ENCODE data around the gene INKA2. TPM values are rescaled to one million over a fixed set of nuclear protein-coding genes. Genes with fewer than 3 reads are reported as not detected.

The INKA2 gene
- total and polyA plus RNA-seq, 2 of the 4 experiments (the other 2 are of a cell fraction), result 2.2 to 2.6 TPM

DNA sequence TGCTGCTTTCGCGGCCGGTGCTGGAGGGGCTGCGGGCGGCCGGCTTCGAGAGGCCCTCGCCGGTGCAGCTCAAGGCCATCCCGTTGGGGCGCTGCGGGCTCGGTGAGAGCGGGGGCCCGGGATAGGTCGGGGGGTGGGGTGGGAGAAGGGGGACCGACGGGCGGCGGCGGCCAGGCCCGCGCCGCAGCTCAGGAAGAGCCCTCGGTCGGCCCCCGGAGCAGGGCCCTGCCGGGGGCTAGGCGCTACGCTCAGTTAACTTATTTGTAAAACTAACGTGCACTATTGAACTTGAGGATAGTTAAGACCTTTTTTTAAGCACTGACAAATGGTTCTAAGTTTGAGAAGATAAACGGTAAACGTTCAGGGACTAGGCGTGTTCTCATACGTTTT, 16.9 kb upstream of the INKA2 start:
- DNase-seq, result no peak
- no peak for TF ChIP-seq CEBPB (IDR thresholded peaks at IDR 0.05; ENCODE audit: low read depth, low read length)
- no peak for TF ChIP-seq MXI1 (IDR thresholded peaks at IDR 0.05; ENCODE audit: borderline replicate concordance, low read depth, low read length)
- TF ChIP-seq, protein P1, sequence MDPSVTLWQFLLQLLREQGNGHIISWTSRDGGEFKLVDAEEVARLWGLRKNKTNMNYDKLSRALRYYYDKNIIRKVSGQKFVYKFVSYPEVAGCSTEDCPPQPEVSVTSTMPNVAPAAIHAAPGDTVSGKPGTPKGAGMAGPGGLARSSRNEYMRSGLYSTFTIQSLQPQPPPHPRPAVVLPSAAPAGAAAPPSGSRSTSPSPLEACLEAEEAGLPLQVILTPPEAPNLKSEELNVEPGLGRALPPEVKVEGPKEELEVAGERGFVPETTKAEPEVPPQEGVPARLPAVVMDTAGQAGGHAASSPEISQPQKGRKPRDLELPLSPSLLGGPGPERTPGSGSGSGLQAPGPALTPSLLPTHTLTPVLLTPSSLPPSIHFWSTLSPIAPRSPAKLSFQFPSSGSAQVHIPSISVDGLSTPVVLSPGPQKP (IDR thresholded peaks at IDR 0.05; ENCODE audit: borderline replicate concordance, low read depth, low read length), result no peak
- TF ChIP-seq MAZ (IDR thresholded peaks at IDR 0.05; ENCODE audit: borderline replicate concordance, low read depth, low read length), result no peak
- TF ChIP-seq RAD21 (IDR thresholded peaks at IDR 0.05; ENCODE audit: low read length), result no peak
- TF ChIP-seq RCOR1 (IDR thresholded peaks at IDR 0.05; ENCODE audit: insufficient replicate concordance, low read length), result no peak
- TF ChIP-seq FOS (IDR thresholded peaks at IDR 0.05; ENCODE audit: low read depth, low read length), result no peak
- no peak for TF ChIP-seq POLR2A (IDR thresholded peaks at IDR 0.05; ENCODE audit: low read depth, low read length)
- no peak for TF ChIP-seq SMC3 (IDR thresholded peaks at IDR 0.05; ENCODE audit: low read depth, low read length)
- TF ChIP-seq CHD1 (IDR thresholded peaks at IDR 0.05; ENCODE audit: low read depth, low read length), result no peak
- no peak for TF ChIP-seq BHLHE40 (IDR thresholded peaks at IDR 0.05; ENCODE audit: low read depth, low read length)
- no peak for TF ChIP-seq MAFK (IDR thresholded peaks at IDR 0.05; ENCODE audit: low read depth, low read length)
- TF ChIP-seq NFE2L2 (IDR thresholded peaks at IDR 0.05; ENCODE audit: low read depth, low read length), result no peak
- BruUV-seq (replicated peaks), result no TSS peak
- H3K4ac ChIP-seq (ENCODE audit: low read depth, low read length), result no peak overlapping the region
- WGBS, 2 experiments (ENCODE audit: extremely low coverage in 2 of 2, insufficient read length in 1 of 2), result 0% methylated on average over 4 of the region's 35 CpGs; no CpG with 5 or more reads in 1 of the 2 experiments
- POLR2A ChIA-PET (ENCODE audit: unreplicated experiment), result interaction anchor here (0.9 to 1.4 kb wide), 2 partner anchors 11 to 19 kb away, joined by 3 to 4 read pairs; no protein-coding TSS in a partner anchor
- peak overlapping the region; percentile 74 for H3K23ac ChIP-seq (ENCODE audit: low read depth, low read length)
- H3K9me3 ChIP-seq (ENCODE audit: control insufficient read depth, insufficient read depth, low read length), result no peaks in the 10 kb centered on the region
- peak overlapping the region; percentile 98 for H3K4me2 ChIP-seq (ENCODE audit: low read depth, low read length)
- peak overlapping the region; percentile 99 for H2AFZ ChIP-seq (replicated peaks; ENCODE audit: low read length, poor library complexity)
- CTCF ChIA-PET, result interaction anchor here (3.5 kb wide), 1 partner anchor 42 kb away, joined by 17 read pairs; no protein-coding TSS in a partner anchor
- peak; percentile 24 for ATAC-seq (ENCODE audit: low read depth)
- peak overlapping the region; percentile 32 to 51; a peak in 3 of 4 replicates for H4K8ac ChIP-seq (ENCODE audit: low read depth in 2 of 2, low read length in 2 of 2)
- no peak overlapping the region for H2AK5ac ChIP-seq (ENCODE audit: low read depth, low read length)
- H2BK120ac ChIP-seq (ENCODE audit: low read depth, low read length), result no peak overlapping the region
- peaks cover 4% of the 10 kb centered on the region for H3K4me1 ChIP-seq (ENCODE audit: control insufficient read depth, insufficient read depth, low read length)
- dilution Hi-C loops (cut with HindIII; ENCODE audit: low sequenced_read_pairs, unreplicated experiment) (loop anchor here (25.0 kb wide), 1 partner anchor 294 kb away; the partner anchor contains the start of gene C1orf162), in situ Hi-C loops (cut with MboI; ENCODE audit: low sequenced_read_pairs) (no loop called here), intact Hi-C loops (cut with micrococcal nuclease) (loop anchor here (5.0 kb wide), 1 partner anchor 529 kb away; the partner anchor contains the start of gene CHI3L2)
- H3K4me3 ChIP-seq (ENCODE audit: insufficient read depth, low read depth, low read length), result peak overlapping the region; percentile 85
- peak overlapping the region; percentile 82 for H3K27ac ChIP-seq (ENCODE audit: insufficient read depth, low read length)
- peaks cover 9 to 26% of the 10 kb centered on the region in 2 experiments; a peak in 3 of 4 replicates for H3K79me1 ChIP-seq (ENCODE audit: low read depth in 1 of 2, low read length in 2 of 2)
- H3K9me1 ChIP-seq (ENCODE audit: insufficient read depth, low read length), result peaks cover 4% of the 10 kb centered on the region; the same call in 1 of the 2 replicates
- no peak overlapping the region for H2BK15ac ChIP-seq (ENCODE audit: low read depth, low read length)
- H3K14ac ChIP-seq (replicated peaks; ENCODE audit: low read depth, low read length), result peak overlapping the region; percentile 22; the same call in 1 of the 2 replicates
- no peaks in the 10 kb centered on the region for H4K20me1 ChIP-seq (ENCODE audit: insufficient read depth, low read length)
- no peak overlapping the region for H2BK20ac ChIP-seq (ENCODE audit: low read depth, low read length)
- H4K91ac ChIP-seq (ENCODE audit: insufficient read depth, low read depth, low read length), result no peak overlapping the region
- H2BK5ac ChIP-seq (ENCODE audit: low read depth, low read length, poor library complexity, severe bottlenecking), result peak overlapping the region; percentile 33
- H3K9ac ChIP-seq (ENCODE audit: low read depth, low read length), result peak overlapping the region; percentile 77
- H3K56ac ChIP-seq (ENCODE audit: extremely low read depth, insufficient read depth, low read length), result peak overlapping the region; percentile 88; the same call in 1 of the 2 replicates
- no peak overlapping the region for H4K5ac ChIP-seq (ENCODE audit: low read depth, low read length)
- H3K18ac ChIP-seq (ENCODE audit: low read depth, low read length), result no peak overlapping the region
- H3K36me3 ChIP-seq (ENCODE audit: control insufficient read depth, insufficient read depth, low read length), result no peaks in the 10 kb centered on the region
- H2AK9ac ChIP-seq (replicated peaks; ENCODE audit: low read depth, low read length, poor library complexity), result peak overlapping the region; percentile 74
- H3K27me3 ChIP-seq (ENCODE audit: control insufficient read depth, insufficient read depth, low read length), result no peaks in the 10 kb centered on the region
